CD4-positive, alpha-beta memory T cell (primary cell): Measurements from ENCODE around the gene GALK2. TPM values are rescaled to one million over a fixed set of nuclear protein-coding genes. Genes with fewer than 3 reads are reported as not detected.

Experiments used
- CTCF ChIA-PET: fragments of 350-600 bp; sonication (Branson Sonifier 250); formaldehyde crosslinking; loops from one replicate; lab custom pipeline; 2021; ENCODE audit warnings: inconsistent platforms; ENCODE audit not compliant: partially characterized antibody; lab: Charles Lee
- POLR2A ChIA-PET: fragments of 350-600 bp; sonication (Branson Sonifier 250); formaldehyde crosslinking; loops from one replicate; lab custom pipeline; 2021; ENCODE audit not compliant: partially characterized antibody; lab: Charles Lee
- DNase-seq, 5 donors: peaks; one replicate each; pipeline versions ENCODE4 v3.0.0 to v3.0.0-alpha.2; 2020 to 2022; ENCODE audit warnings: mixed read lengths in 1 of 5
- H3K27ac ChIP-seq: one replicate; pipeline ENCODE4 v1.7.0; 2013; ENCODE audit warnings: low read depth, low read length
- H3K27me3 ChIP-seq: 2 replicates; pipeline ENCODE4 v1.7.0; 2013; ENCODE audit warnings: mild to moderate bottlenecking, low read length, moderate library complexity; ENCODE audit not compliant: insufficient read depth
- H3K36me3 ChIP-seq: 2 replicates; pipeline ENCODE4 v1.7.0; 2013; ENCODE audit warnings: mild to moderate bottlenecking, low read length, moderate library complexity; ENCODE audit not compliant: insufficient read depth
- H3K4me1 ChIP-seq: 2 replicates; pipeline ENCODE4 v1.7.0; 2013; ENCODE audit warnings: mild to moderate bottlenecking, low read length, moderate library complexity; ENCODE audit not compliant: insufficient read depth
- H3K4me3 ChIP-seq, 2 donors: one replicate each; pipeline ENCODE4 v1.7.0; 2013; ENCODE audit warnings: low read length in 2 of 2, mild to moderate bottlenecking in 1 of 2
- H3K9me3 ChIP-seq, 2 donors: one replicate each; pipeline ENCODE4 v1.7.0; 2013; ENCODE audit warnings: low read length in 2 of 2, control low read depth in 1 of 2; ENCODE audit not compliant: control insufficient read depth in 1 of 2
- H3K27ac Mint-ChIP-seq, 7 donors: one replicate each; pipeline ENCODE4 v1.8.0; 2020 to 2021; ENCODE audit warnings: mixed read lengths in 7 of 7, mild to moderate bottlenecking in 6 of 7, inconsistent platforms in 3 of 7, moderate library complexity in 3 of 7
- H3K27me3 Mint-ChIP-seq, 2 donors: one replicate each; pipeline ENCODE4 v1.8.0; 2020 to 2021; ENCODE audit warnings: mixed read lengths in 2 of 2
- H3K36me3 Mint-ChIP-seq, 2 donors: one replicate each; pipeline ENCODE4 v1.8.0; 2020 to 2021; ENCODE audit warnings: mixed read lengths in 2 of 2, inconsistent platforms in 1 of 2, mild to moderate bottlenecking in 1 of 2
- H3K4me1 Mint-ChIP-seq, 4 donors: one replicate each; pipeline ENCODE4 v1.8.0; 2020 to 2021; ENCODE audit warnings: mixed read lengths in 4 of 4, mild to moderate bottlenecking in 1 of 4
- H3K4me3 Mint-ChIP-seq, 8 donors: one replicate each; pipeline ENCODE4 v1.8.0; 2020 to 2021; ENCODE audit warnings: mixed read lengths in 8 of 8, mild to moderate bottlenecking in 7 of 8, moderate library complexity in 6 of 8, inconsistent platforms in 3 of 8
- H3K9me3 Mint-ChIP-seq, 8 donors: one replicate each; pipeline ENCODE4 v1.8.0; 2020 to 2021; ENCODE audit warnings: mixed read lengths in 8 of 8, mild to moderate bottlenecking in 5 of 8, inconsistent platforms in 3 of 8, moderate library complexity in 1 of 8
- intact Hi-C: fragments of 100-400 bp; cut with micrococcal nuclease; formaldehyde crosslinking; loops from one replicate; pipeline ENCODE4 v1.15.1; 2023
- polyA plus RNA-seq, 2 donors: library from polyadenylated mRNA; unstranded; fragments of 300-500 nt; fragmentation: Illumina TruSeq; gene quantifications; one replicate each; pipeline ENCODE4 v1.2.3, GENCODE V29; 2021
- total RNA-seq, 2 experiments: library from RNA; stranded (reverse); gene quantifications; one replicate each; pipeline ENCODE4 v1.2.3, GENCODE V29; 2021

The GALK2 gene
- total and polyA plus RNA-seq, 4 experiments from 2014 or later = 25.4 to 31.5 (median 30.8) TPM

DNA sequence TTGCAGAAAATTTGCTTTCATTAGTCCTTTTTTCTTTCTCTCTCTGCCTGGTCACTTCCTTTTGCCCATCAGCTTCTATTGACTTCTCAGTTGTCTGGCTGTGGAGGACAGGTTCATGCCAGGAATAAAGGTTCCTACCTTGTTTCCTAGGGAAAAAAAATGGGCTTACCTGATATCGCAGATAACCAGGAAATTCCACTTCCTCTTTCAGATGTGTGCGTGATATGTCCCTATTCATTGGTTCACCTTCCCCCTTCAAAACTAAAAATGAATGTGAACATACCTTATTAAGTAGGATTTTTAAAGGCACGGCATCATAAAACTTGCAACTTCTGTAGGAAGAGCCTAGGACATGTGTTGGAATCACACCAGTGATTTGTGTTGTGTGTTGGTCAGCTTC lies 133.0 kb downstream of the GALK2 start:
- Histone ChIP-seq H3K9me3 (no peaks in the 10 kb centered on the region), H3K27ac (no peak overlapping the region), H3K4me1 (no peaks in the 10 kb centered on the region), H3K27me3 (no peaks in the 10 kb centered on the region), H3K36me3 (no peaks in the 10 kb centered on the region), H3K4me3 (no peak overlapping the region)
- ChIA-PET POLR2A (interaction anchor here (1.0 kb wide), 1 partner anchor 9 kb away, joined by 5 read pairs; no protein-coding TSS in a partner anchor), CTCF (no interaction called here)
- intact Hi-C loops = no loop called here
- Mint-ChIP-seq H3K27ac (no peak overlapping the region), H3K9me3 (peaks cover 0 to 3% (median 0%) of the 10 kb centered on the region in 8 donors), H3K4me1 (peaks cover 17 to 19% (median 18%) of the 10 kb centered on the region in 4 donors), H3K4me3 (no peak overlapping the region), H3K36me3 (peaks cover 63 to 78% of the 10 kb centered on the region in 2 donors), H3K27me3 (no peaks in the 10 kb centered on the region)
- no peak for DNase-seq

DNA sequence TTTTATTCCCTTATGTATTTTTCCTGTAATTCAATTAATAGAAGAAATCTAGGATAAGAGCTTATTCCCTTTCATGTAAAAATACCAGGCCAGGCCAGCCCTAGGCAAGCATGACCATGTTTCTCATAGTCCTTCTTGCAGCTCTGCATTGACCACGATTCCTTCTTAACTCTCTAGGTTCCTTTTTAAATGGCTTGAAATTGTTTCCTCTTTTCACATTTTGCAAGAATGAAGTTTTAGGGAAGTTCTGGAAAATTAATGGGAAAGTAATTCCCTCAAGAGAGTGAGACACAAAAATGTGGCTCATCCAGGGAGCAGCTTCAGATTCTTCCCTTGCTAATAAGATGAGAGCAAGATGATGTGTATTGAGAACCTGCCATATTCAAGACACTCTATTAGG lies 136.5 kb downstream of the GALK2 start:
- Mint-ChIP-seq H3K9me3 (peaks cover 0 to 1% (median 0%) of the 10 kb centered on the region in 8 donors), H3K27ac (no peak overlapping the region), H3K36me3 (peaks cover 63 to 74% of the 10 kb centered on the region in 2 donors), H3K4me1 (peaks cover 0 to 10% (median 5%) of the 10 kb centered on the region in 4 donors), H3K27me3 (no peaks in the 10 kb centered on the region), H3K4me3 (no peak overlapping the region)
- no peak overlapping the region for H3K4me3 ChIP-seq
- intact Hi-C loops = no loop called here
- no peaks in the 10 kb centered on the region for H3K27me3 ChIP-seq
- H3K9me3 ChIP-seq = no peaks in the 10 kb centered on the region
- H3K36me3 ChIP-seq = peaks cover 8% of the 10 kb centered on the region
- ChIA-PET CTCF (interaction anchor here (0.6 kb wide), 1 partner anchor 317 kb away, joined by 3 read pairs; no protein-coding TSS in a partner anchor), POLR2A (no interaction called here)
- H3K27ac ChIP-seq = no peak overlapping the region
- H3K4me1 ChIP-seq = no peaks in the 10 kb centered on the region
- DNase-seq = no peak

DNA sequence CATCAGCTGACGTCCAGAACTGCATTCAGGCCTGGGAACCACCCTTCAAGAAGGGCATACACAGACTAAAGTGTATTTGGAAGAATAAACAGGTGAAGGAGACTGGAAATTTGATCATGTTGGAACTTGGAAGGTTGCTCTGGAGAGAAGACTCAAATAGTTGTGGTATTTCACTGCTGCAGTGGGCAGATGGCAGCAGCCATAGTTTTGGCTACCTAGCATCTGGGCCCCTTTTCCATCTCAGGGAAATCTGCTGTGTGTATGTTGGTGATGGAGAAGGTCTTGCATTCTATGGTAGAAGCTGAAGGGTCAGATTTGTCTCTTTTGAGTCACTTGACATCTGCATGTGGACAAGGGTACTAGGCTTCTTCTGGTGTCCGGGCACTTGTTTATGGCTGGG lies 138.6 kb downstream of the GALK2 start:
- Mint-ChIP-seq H3K27me3 (no peaks in the 10 kb centered on the region), H3K4me3 (no peak overlapping the region), H3K36me3 (peaks cover 68 to 80% of the 10 kb centered on the region in 2 donors), H3K4me1 (peaks cover 0 to 13% (median 7%) of the 10 kb centered on the region in 4 donors), H3K27ac (no peak overlapping the region), H3K9me3 (no peaks in the 10 kb centered on the region)
- Histone ChIP-seq H3K4me3 (no peak overlapping the region), H3K36me3 (peaks cover 8% of the 10 kb centered on the region), H3K4me1 (no peaks in the 10 kb centered on the region), H3K27me3 (no peaks in the 10 kb centered on the region), H3K9me3 (no peaks in the 10 kb centered on the region), H3K27ac (no peak overlapping the region)
- CTCF ChIA-PET = no interaction called here
- POLR2A ChIA-PET = no interaction called here
- intact Hi-C loops = no loop called here
- DNase-seq = no peak

DNA sequence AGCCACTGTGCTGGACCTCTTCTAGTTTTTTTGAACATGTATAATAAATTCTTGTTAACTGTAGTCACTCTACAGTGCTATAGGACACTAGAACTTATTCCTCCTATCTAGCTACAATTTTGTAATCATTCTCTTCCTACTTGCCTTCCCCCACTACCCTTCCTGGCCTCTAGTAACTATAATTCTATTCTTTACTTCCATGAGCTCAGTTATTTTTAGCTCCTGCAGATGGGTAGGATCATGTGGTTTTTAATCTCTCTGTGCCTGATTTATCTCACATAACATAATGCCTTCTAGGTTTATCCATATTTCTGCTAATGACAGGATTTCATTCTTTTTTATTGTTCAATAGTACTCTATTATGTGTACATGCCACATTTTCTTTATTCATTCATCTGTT lies 139.8 kb downstream of the GALK2 start:
- Mint-ChIP-seq H3K27ac (peak overlapping the region in 1 of 7 donors; percentile 19), H3K36me3 (peaks cover 63 to 79% of the 10 kb centered on the region in 2 donors)

DNA sequence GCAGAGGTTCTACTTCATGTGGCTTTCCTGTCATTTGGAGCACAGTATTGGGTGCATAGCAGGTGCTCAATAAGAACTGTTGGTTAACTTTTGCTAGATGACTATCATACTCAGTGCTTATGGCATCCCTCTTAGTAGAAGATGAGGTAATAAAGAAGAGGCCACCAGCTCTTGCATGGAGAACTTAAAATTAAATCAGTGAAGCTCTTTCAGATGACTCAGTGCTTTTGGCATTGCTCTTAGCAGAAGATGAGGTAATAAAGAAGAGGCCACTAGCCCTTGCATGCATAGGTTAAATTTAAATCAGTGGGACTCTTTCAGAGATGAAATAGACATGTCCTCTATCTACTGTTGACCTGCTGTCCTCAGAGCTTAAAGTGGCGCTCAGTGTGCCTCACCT lies 143.6 kb downstream of the GALK2 start:
- Mint-ChIP-seq H3K9me3 (peaks cover 0 to 3% (median 0%) of the 10 kb centered on the region in 8 donors), H3K27ac (no peak overlapping the region), H3K4me1 (peaks cover 0 to 15% (median 5%) of the 10 kb centered on the region in 4 donors), H3K27me3 (no peaks in the 10 kb centered on the region), H3K4me3 (no peak overlapping the region), H3K36me3 (peaks cover 53 to 67% of the 10 kb centered on the region in 2 donors)
- Histone ChIP-seq H3K36me3 (peaks cover 3% of the 10 kb centered on the region), H3K27ac (no peak overlapping the region), H3K4me1 (no peaks in the 10 kb centered on the region), H3K4me3 (no peak overlapping the region), H3K27me3 (no peaks in the 10 kb centered on the region), H3K9me3 (no peaks in the 10 kb centered on the region)
- DNase-seq = no peak
- intact Hi-C loops = no loop called here
- ChIA-PET CTCF (no interaction called here), POLR2A (no interaction called here)

More for the DNA sequence above, 139.8 kb downstream of the GALK2 start:
- POLR2A ChIA-PET = no interaction called here
- CTCF ChIA-PET = no interaction called here
- H3K27me3 Mint-ChIP-seq = no peaks in the 10 kb centered on the region
- no peaks in the 10 kb centered on the region for H3K27me3 ChIP-seq
- H3K4me3 Mint-ChIP-seq = no peak overlapping the region
- intact Hi-C loops = no loop called here
- H3K4me1 ChIP-seq = no peaks in the 10 kb centered on the region
- no peaks in the 10 kb centered on the region for H3K9me3 Mint-ChIP-seq
- peaks cover 0 to 15% (median 7%) of the 10 kb centered on the region in 4 donors for H3K4me1 Mint-ChIP-seq
- H3K27ac ChIP-seq = no peak overlapping the region
- peaks cover 8% of the 10 kb centered on the region for H3K36me3 ChIP-seq
- H3K4me3 ChIP-seq = no peak overlapping the region
- DNase-seq = no peak
- no peaks in the 10 kb centered on the region for H3K9me3 ChIP-seq

DNA sequence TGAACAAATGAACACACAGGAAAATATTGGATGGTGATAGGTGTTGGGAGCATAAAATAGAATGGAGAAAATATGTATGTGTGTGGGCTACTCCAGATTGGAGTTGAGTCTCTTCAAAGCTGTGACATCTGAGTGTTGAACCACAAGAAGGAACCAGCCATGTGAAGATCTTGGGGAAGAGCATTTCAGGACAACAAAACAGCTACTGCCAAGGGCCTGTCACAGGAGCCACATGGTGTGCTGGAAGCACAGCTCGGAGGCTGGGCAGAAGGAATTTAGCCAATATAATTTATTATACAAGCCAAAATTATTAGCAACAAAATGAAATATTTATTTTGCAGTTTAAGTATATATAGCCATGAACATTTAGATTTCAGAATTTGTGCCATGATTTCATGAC lies 144.7 kb downstream of the GALK2 start:
- no peak for DNase-seq
- intact Hi-C loops = no loop called here
- ChIA-PET POLR2A (no interaction called here), CTCF (no interaction called here)
- Mint-ChIP-seq H3K4me1 (peaks cover 0 to 15% (median 5%) of the 10 kb centered on the region in 4 donors), H3K36me3 (peaks cover 60 to 73% of the 10 kb centered on the region in 2 donors), H3K27ac (no peak overlapping the region), H3K27me3 (no peaks in the 10 kb centered on the region), H3K9me3 (peaks cover 0 to 3% (median 0%) of the 10 kb centered on the region in 8 donors), H3K4me3 (no peak overlapping the region)
- Histone ChIP-seq H3K27ac (no peak overlapping the region), H3K27me3 (no peaks in the 10 kb centered on the region), H3K4me1 (no peaks in the 10 kb centered on the region), H3K9me3 (no peaks in the 10 kb centered on the region), H3K4me3 (no peak overlapping the region), H3K36me3 (no peaks in the 10 kb centered on the region)

DNA sequence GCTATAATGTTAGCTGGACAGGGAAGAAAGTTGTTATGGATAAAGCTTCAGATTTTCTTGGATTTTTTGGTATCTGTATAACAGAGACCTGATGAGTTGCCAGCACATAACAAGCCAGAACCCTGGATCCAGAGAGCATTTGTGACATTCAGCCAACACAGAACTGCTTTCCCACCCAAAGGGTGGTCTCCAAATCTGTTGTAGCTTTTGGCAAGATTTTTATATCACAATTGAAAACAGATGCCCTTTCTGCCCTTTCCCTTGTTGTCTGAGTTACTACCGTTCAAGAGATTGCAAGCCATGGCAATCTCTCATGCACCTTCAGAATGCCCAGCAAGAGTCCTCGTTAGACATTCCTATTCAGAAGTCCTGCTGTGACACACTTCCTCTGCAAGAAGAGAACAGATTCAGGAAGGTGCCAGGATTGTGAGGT lies 145.4 kb downstream of the GALK2 start:
- no peak overlapping the region for H3K4me3 ChIP-seq

More for the DNA sequence above, 145.4 kb downstream of the GALK2 start:
- H3K27me3 ChIP-seq = no peaks in the 10 kb centered on the region
- Mint-ChIP-seq H3K27me3 (no peaks in the 10 kb centered on the region), H3K36me3 (peaks cover 62 to 71% of the 10 kb centered on the region in 2 donors), H3K4me3 (no peak overlapping the region), H3K4me1 (peaks cover 0 to 12% (median 3%) of the 10 kb centered on the region in 4 donors), H3K27ac (no peak overlapping the region), H3K9me3 (peaks cover 0 to 3% (median 0%) of the 10 kb centered on the region in 8 donors)
- ChIA-PET CTCF (no interaction called here), POLR2A (no interaction called here)
- no peaks in the 10 kb centered on the region for H3K9me3 ChIP-seq
- no peak for DNase-seq
- no peak overlapping the region for H3K27ac ChIP-seq
- H3K4me1 ChIP-seq = no peaks in the 10 kb centered on the region
- intact Hi-C loops = no loop called here
- H3K36me3 ChIP-seq = peaks cover 6% of the 10 kb centered on the region
